CD4-positive, alpha-beta T cell treated with Interleukin-17A for 1 hour (primary cell): ENCODE measurements around the gene DERL2.

Experiments used
- DNase-seq: peaks from one replicate; pipeline ENCODE4 v3.0.0-alpha.2; 2020

The DERL2 gene

DNA sequence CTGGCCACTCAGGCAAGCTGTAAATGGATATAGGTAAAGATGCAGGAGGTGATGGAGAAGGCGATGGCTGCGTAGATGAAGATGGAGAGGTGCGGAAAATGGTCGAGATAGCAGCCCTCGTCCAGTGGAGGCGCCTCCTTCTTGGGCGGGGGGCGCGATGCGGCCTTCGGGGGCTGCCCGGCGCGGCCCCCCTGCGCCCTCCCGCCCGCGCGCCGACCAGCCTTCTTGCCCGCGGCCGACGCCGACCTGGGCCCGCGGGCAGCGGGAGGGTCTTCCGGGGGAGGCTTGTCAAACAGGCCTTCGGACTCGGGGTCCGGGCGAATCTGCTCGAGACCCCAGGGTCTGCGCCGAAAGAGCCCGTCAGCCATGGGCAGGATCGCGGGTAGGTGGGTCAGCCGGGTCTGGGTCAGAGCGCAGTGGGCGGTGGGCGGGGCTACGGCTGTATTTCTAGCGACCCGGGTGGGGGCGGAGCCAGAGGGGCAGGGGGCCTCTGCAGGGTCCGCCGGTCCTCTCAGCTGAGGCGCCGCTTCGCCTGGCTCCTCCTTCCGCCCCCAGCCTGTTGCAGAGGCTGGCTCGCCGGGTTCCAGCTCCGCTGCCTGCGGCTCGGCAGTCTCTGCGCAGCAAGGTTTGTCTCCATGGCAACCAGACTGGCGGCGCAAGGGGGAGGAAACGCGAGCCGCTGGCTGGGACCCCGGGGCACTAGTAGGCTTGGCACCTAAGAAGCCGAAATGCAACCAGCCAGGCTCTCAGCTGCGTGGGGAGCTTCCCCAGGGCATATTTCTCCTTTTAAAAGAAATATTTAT lies 14.8 kb upstream of the DERL2 start:
- peak; percentile 87 for DNase-seq

DNA sequence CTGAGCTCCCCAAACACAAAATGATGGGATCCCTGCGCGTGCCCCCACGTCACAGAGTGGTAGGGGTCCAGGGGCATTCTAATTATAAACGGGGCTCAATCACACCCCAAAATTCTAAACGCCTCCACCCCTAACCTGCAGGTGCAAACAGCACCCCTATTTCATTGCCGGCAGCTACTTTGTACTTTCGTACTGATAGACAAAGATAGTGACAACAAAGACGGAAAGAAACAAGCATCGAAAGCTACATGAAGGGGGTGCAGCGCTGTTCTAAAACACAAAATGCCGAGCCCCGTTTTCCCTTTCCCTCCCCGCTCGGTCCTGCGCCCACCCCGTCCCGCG lies 14.2 kb upstream of the DERL2 start:
- DNase-seq: peak; percentile 18

DNA sequence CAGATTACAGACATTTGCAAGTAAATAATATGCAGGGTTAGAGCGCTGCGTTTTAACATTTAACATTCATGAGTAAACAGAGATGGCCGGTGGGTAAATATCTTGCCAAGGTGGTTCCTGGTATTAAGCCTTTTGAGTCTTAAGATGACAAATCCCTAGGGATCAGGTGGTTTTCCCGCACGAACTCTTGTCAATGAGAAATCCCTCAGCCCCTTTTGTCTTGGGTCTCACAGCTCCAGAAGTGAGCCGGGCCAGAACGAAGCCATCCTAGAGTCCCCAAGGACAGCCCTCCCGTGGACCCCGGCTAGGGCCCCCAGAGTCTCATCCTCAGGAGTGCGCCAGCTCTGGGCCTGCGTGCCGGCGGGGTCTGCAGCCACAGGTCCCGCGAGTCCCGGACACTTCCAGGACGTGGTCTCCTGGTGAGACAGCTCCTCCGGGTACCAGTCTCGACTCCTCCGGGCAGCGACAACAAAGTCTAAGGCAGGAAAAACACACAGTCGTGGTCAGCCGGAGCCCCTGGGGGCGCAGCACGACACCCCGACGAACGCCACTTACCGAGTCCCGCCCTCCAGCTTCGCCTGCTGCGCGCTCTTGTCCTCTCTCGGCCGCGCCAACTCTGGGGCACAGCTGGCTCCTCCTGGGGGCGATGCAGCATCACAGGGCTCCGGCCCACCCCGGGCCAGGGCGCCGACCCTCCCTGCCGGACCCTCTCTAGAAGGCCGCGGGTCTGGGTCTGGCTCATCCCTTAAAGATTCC lies 13.7 kb upstream of the DERL2 start:
- no peak for DNase-seq

GRCh38 chr17:5492970-5493369 lies 7.0 kb upstream of the DERL2 start:
- no peak for DNase-seq

GRCh38 chr17:5488752-5489151 lies 2.8 kb upstream of the DERL2 start:
- no peak for DNase-seq

DNA sequence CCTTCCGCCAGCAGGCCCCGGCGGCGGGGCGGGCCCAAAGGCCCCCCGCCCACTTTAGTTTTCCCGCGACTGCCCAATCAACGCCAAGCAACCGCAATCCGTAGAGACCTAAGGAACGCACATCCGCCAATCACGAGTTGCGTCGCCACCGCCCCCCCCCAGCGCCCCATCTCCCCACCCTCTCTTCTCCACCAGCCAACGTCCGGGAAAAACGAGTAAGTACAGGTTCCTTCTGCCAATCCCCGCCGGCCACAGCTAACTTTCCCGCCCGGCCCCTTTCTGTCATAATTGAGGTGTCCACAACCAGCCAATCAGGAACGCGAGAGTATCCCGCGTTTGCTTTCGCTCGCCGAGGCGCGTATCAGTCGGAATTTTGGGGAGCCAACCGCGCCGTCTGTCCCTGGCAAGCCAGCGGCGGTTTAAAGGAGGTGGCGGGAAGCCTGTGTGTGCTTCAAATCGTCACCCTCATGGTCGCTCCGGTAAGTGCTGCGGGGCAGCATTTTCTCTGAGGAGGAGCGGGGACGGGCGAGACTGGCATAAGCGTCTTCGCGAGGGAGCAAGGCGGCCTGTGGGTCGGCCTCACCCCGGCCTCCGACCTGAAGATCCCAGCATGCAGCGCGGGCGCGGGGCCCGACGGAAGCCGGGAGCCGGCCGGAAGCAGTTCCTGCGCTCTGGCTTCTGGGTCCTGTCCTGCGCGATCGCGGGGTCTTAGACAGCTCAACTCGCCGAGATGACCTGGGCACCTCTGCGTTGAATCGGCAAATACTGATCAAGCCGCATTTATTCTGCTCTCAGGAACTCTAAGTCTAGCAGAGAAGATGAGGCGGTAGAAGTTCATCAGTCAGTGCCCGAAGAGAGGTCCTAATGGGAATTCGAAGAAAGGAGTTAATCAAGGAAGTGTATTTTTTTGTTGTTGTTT lies 487 bp upstream of the DERL2 start, which contains the start of gene MIS12:
TSS of gene MIS12 (plus strand) at position 361 of the 919 bp plus-strand sequence. CDS start 2,297 bp downstream, outside the sequence.
- peak; percentile 99 for DNase-seq

- no peak for DNase-seq
Observed at GRCh38 chr17:5481451-5481850, 4.5 kb downstream of the DERL2 start.

DNA sequence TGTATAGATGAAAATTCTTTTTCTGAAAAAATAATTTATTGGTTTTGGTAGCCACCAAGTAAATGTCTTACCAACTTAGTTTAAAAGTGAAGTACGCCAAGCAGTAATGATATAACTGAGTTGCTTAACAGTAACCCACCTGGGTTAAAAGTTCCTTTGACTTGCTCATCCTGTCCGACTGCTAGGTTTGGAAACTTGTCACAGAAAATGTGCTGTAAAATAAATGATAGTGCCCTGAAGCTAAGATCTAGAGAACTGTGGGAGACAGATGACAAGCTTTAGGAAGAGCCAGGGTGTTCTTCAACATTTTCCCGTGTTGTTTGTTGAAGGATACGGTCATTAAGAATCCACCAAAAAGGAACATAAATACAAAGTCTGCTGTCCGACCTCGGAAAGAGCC lies 5.0 kb downstream of the DERL2 start:
- DNase-seq: no peak

GRCh38 chr17:5478992-5479391 lies 7.0 kb downstream of the DERL2 start:
- no peak for DNase-seq

GRCh38 chr17:5473906-5474305 lies 12.1 kb downstream of the DERL2 start:
- DNase-seq: no peak

GRCh38 chr17:5472511-5472910 lies 13.5 kb downstream of the DERL2 start:
- DNase-seq: no peak

DNA sequence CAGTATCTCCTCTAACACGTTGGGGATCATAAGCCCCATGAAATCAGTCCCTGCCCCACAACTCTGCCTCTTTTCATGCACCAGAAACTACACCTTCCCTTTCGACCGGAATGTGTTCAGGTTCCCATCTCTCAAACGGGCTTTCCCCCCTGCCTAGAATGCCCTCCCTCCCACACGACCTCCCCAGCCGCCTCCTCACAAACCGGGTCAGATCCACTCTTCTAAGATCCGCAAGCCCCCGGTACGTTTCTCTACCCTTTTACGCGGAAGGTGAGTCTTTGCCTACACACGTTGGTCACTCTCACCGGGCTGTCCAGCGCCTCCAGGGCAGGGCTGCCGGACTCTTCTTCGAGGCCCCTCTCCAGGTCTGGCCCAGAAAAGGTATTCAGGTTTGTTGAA lies 17.9 kb downstream of the DERL2 start:
- DNase-seq: peak; percentile 20

DNA sequence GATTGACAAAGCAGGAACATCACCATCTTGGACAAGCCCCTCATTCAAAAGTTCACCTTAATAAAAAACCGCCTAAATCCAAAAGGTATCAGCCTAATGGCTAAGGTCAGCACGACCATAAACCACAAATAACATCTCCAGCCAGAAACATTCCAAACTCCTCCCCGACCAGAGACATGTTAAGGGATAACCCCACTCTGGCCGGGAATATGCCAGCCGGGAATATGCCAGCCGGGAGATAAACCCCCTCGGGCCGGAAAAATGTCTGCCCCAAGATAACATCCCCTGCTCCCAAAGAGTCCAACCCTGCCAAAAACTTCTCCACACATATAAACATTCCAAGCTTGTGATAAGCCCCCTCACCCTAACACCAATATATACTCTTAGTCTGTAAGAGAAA lies 18.6 kb downstream of the DERL2 start:
- no peak for DNase-seq

GRCh38 chr17:5466295-5466694 lies 19.7 kb downstream of the DERL2 start:
- no peak for DNase-seq

DNA sequence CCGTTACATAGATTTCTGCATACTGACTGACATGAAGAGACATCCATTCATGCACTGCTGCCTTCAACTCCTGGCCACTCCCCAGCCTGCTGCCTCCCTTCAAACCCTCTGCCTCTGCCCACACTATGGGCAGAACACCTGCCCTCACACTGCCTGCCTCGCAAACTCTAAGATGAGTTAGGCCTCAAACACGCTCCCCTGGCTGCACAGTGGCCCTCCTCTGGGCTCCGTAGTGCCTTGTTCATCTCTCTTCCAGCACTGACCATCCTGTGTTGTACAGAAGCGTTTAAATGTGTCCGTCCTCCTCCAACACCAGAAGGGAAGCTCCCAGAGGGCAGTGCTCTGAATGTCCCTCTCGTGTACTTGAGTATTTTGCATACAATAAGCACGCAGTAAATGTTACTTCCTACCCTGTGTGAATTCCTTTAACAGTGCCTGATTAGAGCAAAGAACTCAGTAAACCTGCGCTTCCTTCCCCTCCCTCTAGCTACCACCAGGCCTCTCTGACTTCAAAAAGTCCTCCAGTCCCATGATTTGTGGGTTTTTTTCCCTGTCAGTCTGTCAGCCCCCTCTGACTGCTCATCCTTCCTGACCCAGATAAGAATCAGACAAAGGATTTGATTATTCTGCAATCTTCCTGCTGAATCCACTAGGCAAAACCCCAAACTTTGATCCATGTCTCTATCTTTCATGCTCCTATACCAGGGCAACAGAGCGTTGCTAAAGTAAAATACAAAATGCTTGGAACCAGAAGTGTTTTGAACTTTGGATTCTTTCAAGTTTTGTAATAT lies 21.1 kb downstream of the DERL2 start:
- no peak for DNase-seq

DNA sequence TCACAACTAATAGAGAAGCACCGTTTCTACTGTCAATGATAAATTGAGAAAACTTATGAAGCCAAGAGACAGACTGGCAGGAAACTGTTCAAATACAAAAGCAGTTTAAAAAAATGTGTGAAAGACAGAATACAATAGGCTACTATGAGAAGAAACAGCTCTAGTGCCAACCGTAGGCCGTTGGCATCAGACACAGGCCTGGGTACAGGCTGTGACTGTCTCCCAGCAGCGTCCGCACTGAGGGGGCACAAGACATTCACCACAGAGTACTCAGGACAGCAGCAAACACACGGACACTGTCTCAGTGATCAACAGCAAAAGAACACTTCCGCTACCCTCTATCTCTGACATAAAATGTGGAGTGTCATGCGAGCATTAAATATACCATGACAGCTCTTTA lies 39.2 kb downstream of the DERL2 start:
- no peak for DNase-seq

DNA sequence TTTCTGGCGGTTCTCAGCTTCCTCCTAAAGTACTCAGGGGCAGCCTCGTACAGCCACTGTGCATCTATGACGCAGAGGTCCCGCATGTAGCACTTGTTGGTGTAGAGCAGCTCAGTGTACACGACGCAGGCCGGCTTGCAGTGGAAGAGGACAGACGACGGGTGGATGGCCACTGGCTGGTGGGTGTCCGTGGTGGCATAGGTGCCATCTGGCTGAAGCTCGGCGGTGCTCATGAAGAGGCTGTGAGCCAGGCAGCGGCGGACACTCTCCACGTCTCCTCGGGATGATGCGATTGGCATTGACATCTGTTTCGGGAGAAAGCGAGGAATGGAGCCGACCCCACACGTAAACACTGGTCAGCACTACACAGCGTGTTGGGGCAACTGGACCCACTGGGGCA lies 41.8 kb downstream of the DERL2 start:
- no peak for DNase-seq

- DNase-seq: no peak
Observed at GRCh38 chr17:5443728-5444127, 42.2 kb downstream of the DERL2 start.

DNA sequence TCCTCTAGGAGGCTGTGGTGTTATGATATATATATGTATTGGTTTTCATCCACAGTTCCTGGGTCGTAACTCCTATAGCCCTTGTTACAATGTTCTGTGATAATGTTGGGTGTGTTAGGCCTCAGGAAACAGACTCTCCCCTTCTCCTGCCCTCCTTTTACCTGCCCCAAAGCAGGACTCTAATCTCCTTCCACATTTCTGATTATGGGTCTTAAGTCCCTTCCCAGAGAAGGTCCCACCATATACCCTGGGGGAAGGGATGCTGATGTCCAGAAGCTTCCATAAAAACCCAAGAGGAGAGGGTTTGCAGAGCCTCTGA lies 46.6 kb downstream of the DERL2 start:
- DNase-seq: no peak

GRCh38 chr17:5438716-5439445 lies 47.1 kb downstream of the DERL2 start, which contains the start of gene C1QBP:
C1QBP (minus strand) TSS chr17:5439155; CDS start chr17:5439073, 82 bp downstream.
- DNase-seq: peak; percentile 95

DNA sequence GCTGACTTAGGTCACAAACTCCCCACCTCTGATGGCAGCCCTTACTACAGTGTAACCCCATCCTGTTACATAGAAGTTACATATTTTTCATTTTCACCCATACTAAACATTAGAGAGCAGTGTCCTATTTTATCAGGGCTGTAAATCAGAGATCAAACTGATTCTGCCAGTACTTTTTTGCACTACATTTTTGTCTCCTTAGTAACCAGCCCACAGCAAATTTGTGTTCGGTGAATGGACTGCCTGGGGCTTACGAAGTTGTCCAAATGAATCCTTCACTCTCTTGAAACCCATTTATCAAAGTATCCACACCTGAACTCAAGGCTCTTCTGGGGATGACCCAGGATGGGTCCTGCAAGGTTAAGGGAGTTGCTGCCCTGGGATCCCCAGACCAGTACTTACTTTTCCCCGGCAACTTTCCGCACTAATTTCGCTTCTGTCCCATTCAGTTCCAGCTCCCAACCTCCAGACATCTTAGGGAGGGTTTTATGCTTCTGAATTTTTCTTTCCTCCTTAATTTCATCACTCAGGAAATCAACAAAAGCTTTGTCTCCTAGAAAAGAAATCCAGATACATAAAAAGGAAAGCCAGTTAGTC lies 48.2 kb downstream of the DERL2 start:
- no peak for DNase-seq
